GM10266 (cell line): ENCODE data around the gene LRRC36.

Experiments
- DNase-seq: peaks from one replicate; pipeline ENCODE4 v3.0.0; 2012; ENCODE audit errors: extremely low spot score
- CTCF ChIP-seq: IDR thresholded peaks from 2 replicates; pipeline ENCODE4 v1.5.1; 2012; ENCODE audit warnings: mild to moderate bottlenecking, low read depth; ENCODE audit not compliant: control insufficient read depth, insufficient read depth; ENCODE audit errors: missing control alignments

LRRC36 gene

GRCh38 chr16:67425061-67425460 is 98.4 kb downstream of the LRRC36 start:
- no peak for TF ChIP-seq CTCF
- no peak for DNase-seq

- DNase-seq, result no peak
- TF ChIP-seq CTCF, result no peak
Observed at GRCh38 chr16:67425580-67425979, 99.0 kb downstream of the LRRC36 start.

GRCh38 chr16:67426022-67426421 is 99.4 kb downstream of the LRRC36 start:
- no peak for TF ChIP-seq CTCF
- DNase-seq, result no peak

- no peak for TF ChIP-seq CTCF
- no peak for DNase-seq
Observed at GRCh38 chr16:67426950-67427349, 100.3 kb downstream of the LRRC36 start.

- peak; percentile 88 for TF ChIP-seq CTCF
- DNase-seq, result peak; percentile 85
Observed at GRCh38 chr16:67428146-67428731, 101.6 kb downstream of the LRRC36 start.

GRCh38 chr16:67429053-67429798 is 102.6 kb downstream of the LRRC36 start:
- no peak for DNase-seq
- TF ChIP-seq CTCF, result no peak

- no peak for DNase-seq
- no peak for TF ChIP-seq CTCF
Observed at GRCh38 chr16:67429799-67430503, 103.3 kb downstream of the LRRC36 start.
